IMR-90 (cell line): ENCODE results near the gene NLRP14. TPM values are rescaled to one million over a fixed set of nuclear protein-coding genes. Genes with fewer than 3 reads are reported as not detected.
A peak's percentile ranks its signal among the peaks of the same experiment; 100 is the strongest.

Experiments used
- ATAC-seq: fragments of 200-7000 bp; cut with Tn5 transposase; 2 replicates; pipeline ENCODE4 v1.9.1; 2020; ENCODE audit warnings: low read depth, mild to moderate bottlenecking, moderate library complexity
- BruUV-seq: library from RNA; stranded (reverse); fragments of 400-500 nt; replicated peaks from 2 replicates; lab custom pipeline; 2021; lab: Mats Ljungman, UMichigan
- CTCF ChIA-PET: fragments of 300-600 bp; formaldehyde crosslinking; extraction: SDS; loops from one replicate; lab custom pipeline; 2021; ENCODE audit warnings: antibody characterized with exemption; lab: Yijun Ruan, JAX
- POLR2A ChIA-PET: fragments of 300-600 bp; sonication (Branson Sonifier 250); formaldehyde crosslinking; loops from one replicate; lab custom pipeline; 2022; ENCODE audit warnings: antibody characterized with exemption; ENCODE audit not compliant: unreplicated experiment; lab: Charles Lee
- DNase-seq: peaks from one replicate; pipeline ENCODE4 v3.0.0; 2013
- H2AFZ ChIP-seq: replicated peaks from 2 replicates; pipeline ENCODE3; 2013; ENCODE audit warnings: low read length, mild to moderate bottlenecking; ENCODE audit not compliant: poor library complexity
- H2AK5ac ChIP-seq: 2 replicates; pipeline ENCODE4 v1.6.1; 2013; ENCODE audit warnings: low read depth, low read length, inconsistent platforms
- H2AK9ac ChIP-seq: replicated peaks from 2 replicates; pipeline ENCODE3; 2013; ENCODE audit warnings: mild to moderate bottlenecking, low read depth, low read length, moderate library complexity; ENCODE audit not compliant: poor library complexity
- H2BK120ac ChIP-seq: 2 replicates; pipeline ENCODE4 v1.6.1; 2013; ENCODE audit warnings: low read depth, low read length, inconsistent platforms
- H2BK15ac ChIP-seq: 3 replicates; pipeline ENCODE4 v1.6.1; 2013; ENCODE audit warnings: low read depth, low read length, inconsistent platforms
- H2BK20ac ChIP-seq: 2 replicates; pipeline ENCODE4 v1.6.1; 2013; ENCODE audit warnings: low read depth, mild to moderate bottlenecking, inconsistent platforms, low read length, moderate library complexity
- H2BK5ac ChIP-seq: 2 replicates; pipeline ENCODE4 v1.6.1; 2013; ENCODE audit warnings: mild to moderate bottlenecking, low read depth, low read length, inconsistent platforms; ENCODE audit not compliant: poor library complexity, severe bottlenecking
- H3K14ac ChIP-seq: replicated peaks from 2 replicates; pipeline ENCODE4 v1.6.1; 2013; ENCODE audit warnings: low read depth, low read length, inconsistent platforms
- H3K18ac ChIP-seq: 2 replicates; pipeline ENCODE4 v1.6.1; 2013; ENCODE audit warnings: low read depth, low read length, control low read depth
- H3K23ac ChIP-seq: 2 replicates; pipeline ENCODE4 v1.6.1; 2013; ENCODE audit warnings: low read depth, low read length, inconsistent platforms
- H3K27ac ChIP-seq: 2 replicates; pipeline ENCODE4 v1.5.1; 2013; ENCODE audit warnings: mild to moderate bottlenecking, control low read depth, low read length; ENCODE audit not compliant: insufficient read depth
- H3K27me3 ChIP-seq: 2 replicates; pipeline ENCODE4 v1.6.1; 2013; ENCODE audit warnings: low read length; ENCODE audit not compliant: control insufficient read depth, insufficient read depth
- H3K36me3 ChIP-seq: 2 replicates; pipeline ENCODE4 v1.6.1; 2013; ENCODE audit warnings: low read length, mixed read lengths; ENCODE audit not compliant: control insufficient read depth, insufficient read depth
- H3K4ac ChIP-seq: 2 replicates; pipeline ENCODE4 v1.6.1; 2013; ENCODE audit warnings: low read depth, low read length, inconsistent platforms
- H3K4me1 ChIP-seq: 2 replicates; pipeline ENCODE4 v1.6.1; 2013; ENCODE audit warnings: low read length, mixed read lengths; ENCODE audit not compliant: control insufficient read depth, insufficient read depth
- H3K4me2 ChIP-seq: 2 replicates; pipeline ENCODE4 v1.6.1; 2013; ENCODE audit warnings: low read depth, mild to moderate bottlenecking, control low read depth, low read length, moderate library complexity
- H3K4me3 ChIP-seq: 2 replicates; pipeline ENCODE4 v1.5.1; 2013; ENCODE audit warnings: low read depth, mild to moderate bottlenecking, control low read depth, low read length, moderate library complexity; ENCODE audit not compliant: insufficient read depth
- H3K56ac ChIP-seq: 2 replicates; pipeline ENCODE4 v1.6.1; 2013; ENCODE audit warnings: low read length, inconsistent platforms; ENCODE audit not compliant: insufficient read depth; ENCODE audit errors: extremely low read depth
- H3K79me1 ChIP-seq, 2 experiments: 2 replicates each; pipeline ENCODE4 v1.6.1; 2013; ENCODE audit warnings: low read length in 2 of 2, inconsistent platforms in 1 of 2, low read depth in 1 of 2
- H3K9ac ChIP-seq: 2 replicates; pipeline ENCODE4 v1.6.1; 2013; ENCODE audit warnings: low read depth, low read length, control low read depth
- H3K9me1 ChIP-seq: 2 replicates; pipeline ENCODE4 v1.6.1; 2013; ENCODE audit warnings: low read length, inconsistent platforms; ENCODE audit not compliant: insufficient read depth
- H3K9me3 ChIP-seq: 2 replicates; pipeline ENCODE4 v1.6.1; 2013; ENCODE audit warnings: low read length; ENCODE audit not compliant: control insufficient read depth, insufficient read depth
- H4K20me1 ChIP-seq: 2 replicates; pipeline ENCODE4 v1.6.1; 2013; ENCODE audit warnings: low read length, inconsistent platforms; ENCODE audit not compliant: insufficient read depth
- H4K5ac ChIP-seq: 2 replicates; pipeline ENCODE4 v1.6.1; 2013; ENCODE audit warnings: mild to moderate bottlenecking, low read depth, low read length, control low read depth
- H4K8ac ChIP-seq, 2 experiments: 2 replicates each; pipeline ENCODE4 v1.6.1; 2013; ENCODE audit warnings: low read depth in 2 of 2, low read length in 2 of 2, control low read depth in 1 of 2, inconsistent platforms in 1 of 2
- H4K91ac ChIP-seq: 2 replicates; pipeline ENCODE4 v1.6.1; 2013; ENCODE audit warnings: low read depth, low read length, inconsistent platforms; ENCODE audit not compliant: insufficient read depth
- BHLHE40 ChIP-seq: fragments of 150-350 bp; IDR thresholded peaks from 2 replicates; pipeline ENCODE4 v1.6.1; 2016; ENCODE audit warnings: mild to moderate bottlenecking, low read depth, low read length
- CTCF ChIP-seq: conservative IDR thresholded peaks from 2 replicates; pipeline ENCODE4 v1.5.1; 2012; ENCODE audit warnings: mild to moderate bottlenecking, low read depth, low read length, improper control_type of control experiment
- RCOR1 ChIP-seq: IDR thresholded peaks from 2 replicates; pipeline ENCODE4 v1.6.1; 2012; ENCODE audit warnings: mild to moderate bottlenecking, low read length, improper control_type of control experiment; ENCODE audit not compliant: insufficient replicate concordance
- WGBS, 2 experiments: methylation state at CpG; one replicate each; pipeline versions ENCODE4 v1.1.5 to v1.1.7; 2013; ENCODE audit warnings: missing lambda C conversion rate in 2 of 2; ENCODE audit not compliant: insufficient read length in 1 of 2; ENCODE audit errors: extremely low coverage in 2 of 2; 5-methylcytosine and 5-hydroxymethylcytosine counted together
- dilution Hi-C: fragments of 300-500 bp; cut with HindIII; formaldehyde crosslinking; loops from one replicate; pipeline ENCODE4 v1.14.3; 2018; ENCODE audit warnings: low sequenced_read_pairs; ENCODE audit not compliant: unreplicated experiment
- in situ Hi-C: fragments of 300-500 bp; cut with MboI; formaldehyde crosslinking; loops from 3 replicates; pipeline ENCODE4 v1.14.3; 2019; ENCODE audit warnings: low sequenced_read_pairs, inconsistent platforms, mixed read lengths
- intact Hi-C: fragments of 100-400 bp; cut with micrococcal nuclease; formaldehyde crosslinking; loops from 2 replicates; pipeline ENCODE4 v1.10.0; 2022
- polyA plus RNA-seq, 3 experiments: library from polyadenylated mRNA; depleted of rRNA; stranded (reverse); fragments of >200 nt; gene quantifications; 2 replicates each; pipeline ENCODE4 v1.2.3, GENCODE V29; 2012; ENCODE audit warnings: low replicate concordance in 1 of 3
- total RNA-seq: library from RNA; depleted of rRNA; stranded (reverse); fragments of >200 nt; gene quantifications from 2 replicates; pipeline ENCODE4 v1.2.3, GENCODE V29; 2012

Gene NLRP14
- total and polyA plus RNA-seq, 2 of the 4 experiments (the other 2 are of a cell fraction) = under 0.01 TPM; not detected in 1

GRCh38 chr11:7019500-7020182, 638 bp upstream of the NLRP14 start:
- POLR2A ChIA-PET = no interaction called here
- intact Hi-C loops = loop anchor here (2.0 to 5.0 kb wide), 3 partner anchors 27 to 207 kb away; partner anchors contain the start of gene ZNF215
- Histone ChIP-seq H3K4ac (peak overlapping the region; percentile 92), H3K4me2 (peak overlapping the region; percentile 83), H4K8ac (peak overlapping the region; percentile 80 to 99), H3K18ac (peak overlapping the region; percentile 65), H4K5ac (peak overlapping the region; percentile 77), H2AFZ (peak overlapping the region; percentile 100), H3K79me1 (peaks cover 3 to 12% of the 10 kb centered on the region in 2 experiments; a peak in 1 of 4 replicates), H3K27me3 (no peaks in the 10 kb centered on the region), H3K9me3 (no peaks in the 10 kb centered on the region), H2AK9ac (peak overlapping the region; percentile 97), H4K91ac (peak overlapping the region; percentile 76), H3K56ac (peak overlapping the region; percentile 76; the same call in 1 of the 2 replicates), H3K4me3 (peak overlapping the region; percentile 71), H3K4me1 (peaks cover 1% of the 10 kb centered on the region; the same call in 1 of the 2 replicates), H4K20me1 (no peaks in the 10 kb centered on the region), H3K9ac (peak overlapping the region; percentile 79), H3K27ac (peak overlapping the region; percentile 79), H3K36me3 (no peaks in the 10 kb centered on the region), H3K23ac (peak overlapping the region; percentile 97), H2BK5ac (peak overlapping the region; percentile 65), H3K9me1 (peaks cover 7% of the 10 kb centered on the region; the same call in 1 of the 2 replicates), H3K14ac (peak overlapping the region; percentile 95), H2BK15ac (peak overlapping the region; percentile 90), H2BK20ac (peak overlapping the region; percentile 16; the same call in 1 of the 2 replicates), H2AK5ac (peak overlapping the region; percentile 50; the same call in 1 of the 2 replicates), H2BK120ac (peak overlapping the region; percentile 81)
- BruUV-seq = no TSS peak
- CTCF ChIA-PET = interaction anchor here (0.6 kb wide), 1 partner anchor 62 kb away, joined by 3 read pairs; no protein-coding TSS in a partner anchor
- no peak for TF ChIP-seq BHLHE40
- TF ChIP-seq RCOR1 = peak; percentile 11
- no peak for TF ChIP-seq CTCF
- ATAC-seq (peak; percentile 64), DNase-seq (peak; percentile 20)
- 3% methylated on average over 8 of the region's 26 CpGs; no CpG with 5 or more reads in 1 of the 2 experiments for WGBS, 2 experiments
- dilution Hi-C loops = no loop called here
- in situ Hi-C loops = no loop called here
